ENCODE measurements around the gene C11orf68.

C11orf68 gene

DNA sequence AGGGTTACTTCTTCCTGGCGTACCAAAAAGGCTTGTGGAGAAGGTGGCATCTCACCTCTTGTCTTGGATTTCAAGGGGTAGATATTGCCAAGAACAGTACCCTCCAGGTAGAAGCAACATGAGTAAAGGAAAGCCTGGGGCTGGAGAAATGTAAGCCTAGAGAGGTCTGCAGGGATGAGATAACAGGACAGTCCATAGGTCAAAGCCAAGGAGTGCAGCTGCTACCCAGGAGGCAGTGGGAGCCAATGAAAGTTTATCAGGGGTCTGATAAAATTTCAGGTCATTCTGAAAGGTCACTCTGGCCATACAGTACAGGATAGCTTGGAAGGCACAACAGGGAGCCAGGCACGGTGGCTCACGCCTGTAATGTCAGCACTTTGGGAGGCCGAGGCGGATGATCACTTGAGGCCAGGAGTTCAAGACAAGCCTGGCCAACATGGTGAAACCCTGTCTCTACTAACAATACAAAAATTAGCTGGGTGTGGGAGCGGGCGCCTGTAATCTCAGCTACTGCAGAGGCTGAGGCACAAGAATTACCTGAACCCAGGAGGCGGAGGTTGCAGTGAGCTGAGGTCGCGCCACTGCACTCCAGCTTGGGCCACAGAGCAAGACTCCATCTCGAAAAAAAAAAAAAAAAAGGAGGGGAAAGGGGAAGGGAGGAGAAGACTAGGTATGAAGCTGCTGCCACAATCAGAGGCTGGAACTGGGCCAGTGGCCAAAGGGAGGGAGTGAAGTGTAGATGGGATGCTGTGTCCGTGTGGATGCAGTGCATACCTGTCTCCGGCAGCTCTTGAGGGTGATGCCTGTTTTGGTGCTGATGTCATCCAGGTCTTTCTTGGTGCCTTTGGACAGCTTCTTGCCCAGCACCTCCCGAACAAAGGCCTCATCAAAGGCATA, 31.8 kb downstream of the C11orf68 start:
- no peak for DNase-seq (ENCODE audit: low spot score)
- TF ChIP-seq CTCF (IDR thresholded peaks at IDR 0.05; ENCODE audit: extremely low read depth, missing control alignments): no peak

- TF ChIP-seq CTCF (IDR thresholded peaks at IDR 0.05; ENCODE audit: extremely low read depth, missing control alignments): no peak
Observed at GRCh38 chr11:65885808-65886536, 32.9 kb downstream of the C11orf68 start.

DNA sequence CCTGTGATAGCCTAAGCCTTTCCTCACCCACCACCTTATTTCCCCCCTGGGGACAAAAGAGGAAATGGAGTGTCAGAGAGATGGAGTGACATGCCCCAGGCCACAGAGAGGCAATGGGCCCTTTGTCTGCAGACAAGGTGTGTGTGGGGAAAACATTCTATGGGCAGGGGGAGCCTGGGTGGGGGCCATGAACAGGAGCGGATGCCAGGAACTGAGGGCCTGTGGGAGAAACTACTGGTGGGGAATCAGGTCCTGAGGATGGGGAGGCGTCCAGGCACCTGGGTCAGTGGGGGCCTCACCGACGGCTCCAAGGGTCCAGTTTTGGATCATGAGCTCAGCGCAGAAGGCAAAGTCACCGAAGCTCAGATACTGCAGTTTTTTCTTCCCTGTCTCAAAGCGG, 33.6 kb downstream of the C11orf68 start:
- DNase-seq (ENCODE audit: low spot score): no peak
- TF ChIP-seq CTCF (IDR thresholded peaks at IDR 0.05; ENCODE audit: extremely low read depth, missing control alignments): no peak

More at GRCh38 chr11:65885808-65886536, 32.9 kb downstream of the C11orf68 start:
- DNase-seq (ENCODE audit: low spot score): no peak

DNA sequence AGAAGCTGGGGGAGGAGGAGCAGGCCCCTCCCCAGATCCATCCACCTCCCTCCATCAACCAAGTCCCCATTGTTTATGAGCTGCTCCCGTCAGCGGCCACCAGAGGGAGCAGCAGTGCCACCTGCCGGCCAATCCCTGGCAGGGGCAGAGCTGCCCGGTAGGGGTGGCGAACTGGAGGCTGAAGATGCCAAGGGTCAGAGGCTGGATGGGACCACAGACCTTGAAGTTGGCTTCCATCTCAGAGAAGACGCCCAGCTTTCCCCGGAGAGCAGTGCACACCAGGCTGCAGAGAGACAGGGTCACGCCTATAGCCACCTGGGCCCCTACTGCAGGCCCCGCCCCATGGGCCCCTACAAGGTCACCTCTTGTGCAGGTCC, 34.2 kb downstream of the C11orf68 start:
- DNase-seq (ENCODE audit: low spot score): peak; percentile 84
- peak; percentile 100 for TF ChIP-seq CTCF (IDR thresholded peaks at IDR 0.05; ENCODE audit: extremely low read depth, missing control alignments)

DNA sequence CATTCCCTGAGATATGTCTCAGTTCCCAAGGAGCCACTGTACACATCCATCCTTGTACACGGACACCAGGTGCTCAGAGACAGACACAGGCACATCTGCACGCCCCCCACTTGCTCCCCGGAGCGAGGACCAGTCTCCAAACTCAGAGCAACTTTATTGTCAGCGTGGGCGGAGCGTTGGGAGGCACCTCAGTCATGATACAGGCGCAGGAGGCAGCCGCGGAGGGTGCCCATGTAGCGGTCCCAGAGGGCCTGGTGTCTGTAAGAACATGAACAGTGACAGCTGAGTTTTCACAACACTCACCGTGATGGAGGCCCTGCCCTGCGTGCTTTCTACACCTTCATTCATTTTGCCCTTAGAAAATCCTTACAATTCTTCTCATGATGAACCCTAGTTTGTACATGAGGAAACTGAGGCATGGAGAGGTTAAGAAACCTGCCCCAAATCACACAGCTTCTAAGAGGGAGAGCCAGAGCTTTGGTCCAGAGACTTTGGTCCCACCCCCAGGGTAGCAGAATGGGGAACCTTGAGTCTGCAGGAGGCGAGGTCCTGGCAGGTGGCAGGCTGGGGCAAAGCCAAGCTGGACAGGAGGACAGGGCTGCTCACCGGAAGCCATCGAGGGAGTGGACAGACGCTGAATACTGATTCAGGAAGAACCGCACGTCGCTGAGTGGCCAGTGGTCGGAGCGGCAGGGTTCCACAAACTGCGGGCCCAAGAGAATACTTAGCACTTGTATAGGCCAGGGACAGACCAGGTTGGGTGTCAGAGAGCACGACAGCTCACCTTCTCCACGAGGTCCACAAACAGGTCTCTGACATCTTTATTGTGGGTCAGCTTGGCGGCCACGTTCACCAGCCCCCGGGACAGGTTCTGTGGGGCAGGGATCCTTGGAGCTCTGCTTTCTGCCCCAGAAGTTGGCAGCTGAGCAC, 34.8 kb downstream of the C11orf68 start:
- no peak for TF ChIP-seq CTCF (IDR thresholded peaks at IDR 0.05; ENCODE audit: extremely low read depth, missing control alignments)

DNA sequence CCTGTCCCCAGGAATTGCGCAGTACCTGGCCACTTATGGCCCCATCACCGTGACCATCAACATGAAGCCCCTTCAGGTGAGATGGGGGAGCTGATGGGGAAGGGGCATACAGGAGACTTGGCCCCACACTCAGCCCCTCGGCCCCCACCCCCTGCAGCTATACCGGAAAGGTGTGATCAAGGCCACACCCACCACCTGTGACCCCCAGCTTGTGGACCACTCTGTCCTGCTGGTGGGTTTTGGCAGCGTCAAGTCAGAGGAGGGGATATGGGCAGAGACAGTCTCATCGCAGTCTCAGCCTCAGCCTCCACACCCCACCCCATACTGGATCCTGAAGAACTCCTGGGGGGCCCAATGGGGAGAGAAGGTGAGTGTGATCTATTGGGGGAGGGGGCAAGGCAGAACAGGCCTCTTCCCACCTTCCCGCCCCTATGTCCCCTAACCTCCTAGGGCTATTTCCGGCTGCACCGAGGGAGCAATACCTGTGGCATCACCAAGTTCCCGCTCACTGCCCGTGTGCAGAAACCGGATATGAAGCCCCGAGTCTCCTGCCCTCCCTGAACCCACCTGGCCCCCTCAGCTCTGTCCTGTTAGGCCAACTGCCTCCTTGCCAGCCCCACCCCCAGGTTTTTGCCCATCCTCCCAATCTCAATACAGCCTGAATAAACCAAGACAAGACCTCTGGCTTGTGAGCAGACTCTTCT, 35.7 kb downstream of the C11orf68 start:
- TF ChIP-seq CTCF (IDR thresholded peaks at IDR 0.05; ENCODE audit: extremely low read depth, missing control alignments): no peak
- no peak for DNase-seq (ENCODE audit: low spot score)

More for the DNA sequence above, 34.8 kb downstream of the C11orf68 start:
- no peak for DNase-seq (ENCODE audit: low spot score)

Data from GM20000 (cell line).